Mammary epithelial cell (primary cell): ENCODE results near the gene PIK3C2G.

Experiments
- CTCF ChIP-seq, 2 donors: IDR thresholded peaks in 1 of 2; conservative IDR thresholded peaks in 1 of 2; 2 replicates each; pipeline ENCODE4 v1.5.1; 2011 to 2012; ENCODE audit warnings: inconsistent platforms in 2 of 2, low read length in 2 of 2, mild to moderate bottlenecking in 2 of 2, control low read depth in 1 of 2, low read depth in 1 of 2; ENCODE audit not compliant: insufficient read depth in 1 of 2; ENCODE audit errors: extremely low read depth in 1 of 2
- EZH2 ChIP-seq: IDR thresholded peaks from 2 replicates; pipeline ENCODE4 v1.6.1; 2012; ENCODE audit warnings: low read length, inconsistent platforms, borderline replicate concordance

GRCh38 chr12:18580706-18581105 is 319.4 kb downstream of the PIK3C2G start:
- TF ChIP-seq CTCF (conservative IDR thresholded peaks at IDR 0.05 in 1 of 2, IDR thresholded peaks at IDR 0.05 in 1 of 2; ENCODE audit: extremely low read depth in 1 of 2, insufficient read depth in 1 of 2, low read depth in 1 of 2, low read length in 2 of 2) (no peak), EZH2 (no peak)
